PFSK-1 (cell line): ENCODE results near the gene MFSD12.

Experiments used
- FOXP2 ChIP-seq: optimal IDR thresholded peaks from 2 replicates; pipeline ENCODE3; 2011; ENCODE audit warnings: borderline replicate concordance, control low read depth, inconsistent platforms; ENCODE audit not compliant: insufficient read depth; ENCODE audit errors: extremely low read length, extremely low read depth
- POLR2AphosphoS5 ChIP-seq: IDR thresholded peaks from 2 replicates; pipeline ENCODE4 v1.6.1; 2012; ENCODE audit warnings: low read depth, mild to moderate bottlenecking, control low read depth, low read length, moderate library complexity
- REST ChIP-seq, 2 experiments: IDR thresholded peaks; 2 replicates each; pipeline versions ENCODE4 v1.6.1 to v1.8.0; 2011 to 2012; ENCODE audit warnings: low read depth in 2 of 2, low read length in 2 of 2, control low read depth in 1 of 2, inconsistent platforms in 1 of 2, mild to moderate bottlenecking in 1 of 2, moderate library complexity in 1 of 2; ENCODE audit not compliant: insufficient read depth in 1 of 2
- SIN3A ChIP-seq: IDR thresholded peaks from 2 replicates; pipeline ENCODE4 v1.6.1; 2012; ENCODE audit warnings: mild to moderate bottlenecking, low read length, moderate library complexity, borderline replicate concordance; ENCODE audit not compliant: insufficient read depth
- TAF1 ChIP-seq: IDR thresholded peaks from 2 replicates; pipeline ENCODE4 v1.6.1; 2012; ENCODE audit warnings: low read length, control low read depth, borderline replicate concordance; ENCODE audit not compliant: insufficient read depth

The MFSD12 gene

GRCh38 chr19:3544058-3544376 is 13.4 kb downstream of the MFSD12 start:
- TF ChIP-seq TAF1 (no peak), REST (IDR thresholded peaks at IDR 0.05; ENCODE audit: insufficient read depth in 1 of 2, low read depth in 2 of 2, low read length in 2 of 2) (no peak), FOXP2 (no peak), POLR2AphosphoS5 (no peak; the same call in 1 of the 2 replicates), SIN3A (no peak)

GRCh38 chr19:3543150-3544057 is 14.0 kb downstream of the MFSD12 start:
- no peak for TF ChIP-seq TAF1
- no peak for TF ChIP-seq REST (IDR thresholded peaks at IDR 0.05; ENCODE audit: insufficient read depth in 1 of 2, low read depth in 2 of 2, low read length in 2 of 2)
- no peak; the same call in 1 of the 2 replicates for TF ChIP-seq POLR2AphosphoS5
- TF ChIP-seq SIN3A: no peak
- no peak for TF ChIP-seq FOXP2

DNA sequence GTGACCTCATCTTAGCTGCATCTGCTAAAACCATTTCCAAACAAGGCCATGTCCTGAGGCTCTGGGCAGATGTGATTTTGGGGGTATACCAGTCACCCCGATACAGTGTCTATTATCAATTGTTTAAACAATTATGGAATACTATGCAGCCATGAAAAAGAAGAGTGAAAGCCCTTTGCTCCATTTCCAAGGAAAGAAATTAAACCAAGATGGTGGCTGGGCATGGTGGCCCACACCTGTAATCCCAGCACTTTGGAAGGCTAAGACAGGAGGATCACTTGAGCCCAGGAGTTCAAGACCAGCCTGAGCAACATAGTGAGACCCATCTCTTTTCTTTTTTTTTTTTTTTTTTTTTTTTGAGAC is 17.6 kb downstream of the MFSD12 start:
- TF ChIP-seq POLR2AphosphoS5 (no peak), REST (IDR thresholded peaks at IDR 0.05; ENCODE audit: insufficient read depth in 1 of 2, low read depth in 2 of 2, low read length in 2 of 2) (no peak), TAF1 (no peak), FOXP2 (no peak), SIN3A (no peak)

DNA sequence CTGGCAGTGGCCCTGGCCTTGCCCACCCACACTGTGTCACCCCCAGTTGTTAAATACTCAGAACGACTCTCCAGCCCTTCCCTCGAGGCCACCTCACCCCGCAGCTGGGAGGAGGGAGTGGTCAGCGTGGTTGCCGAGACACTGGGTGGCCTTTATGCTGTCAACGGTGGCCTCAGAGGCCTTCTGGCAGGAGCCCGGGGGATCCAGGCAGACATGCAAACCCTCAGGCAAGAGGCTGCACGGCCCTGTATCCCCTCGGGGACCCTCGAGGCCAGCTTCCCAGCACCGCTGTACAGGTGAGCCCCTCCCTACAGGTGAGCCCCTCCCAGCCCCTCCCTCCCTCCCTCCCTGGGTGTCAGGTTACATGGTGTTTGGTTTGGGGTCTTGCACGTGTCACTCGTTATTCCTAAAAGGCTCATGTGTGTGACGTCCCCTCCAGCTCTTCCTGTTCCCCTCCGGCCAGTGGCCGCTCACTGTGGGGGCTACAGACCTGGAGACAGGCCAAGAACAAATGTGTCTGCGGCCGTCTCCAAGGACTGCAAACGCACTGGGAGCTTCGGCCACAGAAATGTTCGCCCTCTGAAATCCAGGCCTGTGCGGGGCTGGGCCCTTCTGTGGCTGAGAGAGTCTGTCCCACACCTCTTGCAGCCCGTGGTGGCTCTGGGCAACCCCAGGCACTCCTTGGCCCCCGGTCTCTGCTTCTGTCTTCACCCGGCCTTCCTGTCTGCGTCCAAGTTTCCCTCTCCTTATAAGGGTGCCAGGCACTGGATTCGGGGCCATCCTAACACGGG is 18.2 kb downstream of the MFSD12 start, which contains the start of gene TEKTIP1:
Gene TEKTIP1 (plus strand): TSS at position 210 of the 791 bp plus-strand sequence. CDS start 4 bp downstream, at position 214.
- TF ChIP-seq POLR2AphosphoS5 (no peak; the same call in 1 of the 2 replicates), TAF1 (no peak), FOXP2 (no peak), SIN3A (no peak), REST (IDR thresholded peaks at IDR 0.05; ENCODE audit: insufficient read depth in 1 of 2, low read depth in 2 of 2, low read length in 2 of 2) (no peak)
